ENCODE measurements around the gene DNAH6. TPM values are rescaled to one million over a fixed set of nuclear protein-coding genes. Genes with fewer than 3 reads are reported as not detected.

Gene DNAH6
- total RNA-seq, 1 donor from 2014 or later = 1.1 TPM

DNA sequence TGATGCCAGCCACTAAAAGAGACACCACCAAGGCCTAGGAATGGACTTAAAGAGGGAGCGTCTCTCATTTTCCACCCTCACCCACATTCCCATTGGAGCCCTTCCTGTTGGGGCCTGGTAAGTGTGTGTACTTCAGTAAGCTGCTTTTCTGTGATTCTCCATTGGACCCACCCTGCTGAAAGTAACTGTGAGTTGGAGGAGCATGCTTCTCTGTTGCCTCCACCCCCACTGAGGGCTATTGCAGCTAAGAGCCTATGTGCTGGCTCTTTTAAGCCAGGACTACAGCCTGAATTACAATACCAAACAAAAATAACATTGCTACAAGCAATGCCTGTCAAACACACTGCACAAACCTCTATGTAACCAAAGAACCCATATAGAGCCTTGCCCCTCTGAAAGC lies 283.5 kb downstream of the DNAH6 start:
- intact Hi-C loops (cut with DNase I) = no loop called here
- Histone ChIP-seq H3K27ac (no peak overlapping the region), H3K27me3 (no peaks in the 10 kb centered on the region), H3K4me1 (no peaks in the 10 kb centered on the region), H3K4me3 (no peak overlapping the region), H3K36me3 (no peaks in the 10 kb centered on the region), H3K9me3 (no peaks in the 10 kb centered on the region)
- TF ChIP-seq, protein P1, sequence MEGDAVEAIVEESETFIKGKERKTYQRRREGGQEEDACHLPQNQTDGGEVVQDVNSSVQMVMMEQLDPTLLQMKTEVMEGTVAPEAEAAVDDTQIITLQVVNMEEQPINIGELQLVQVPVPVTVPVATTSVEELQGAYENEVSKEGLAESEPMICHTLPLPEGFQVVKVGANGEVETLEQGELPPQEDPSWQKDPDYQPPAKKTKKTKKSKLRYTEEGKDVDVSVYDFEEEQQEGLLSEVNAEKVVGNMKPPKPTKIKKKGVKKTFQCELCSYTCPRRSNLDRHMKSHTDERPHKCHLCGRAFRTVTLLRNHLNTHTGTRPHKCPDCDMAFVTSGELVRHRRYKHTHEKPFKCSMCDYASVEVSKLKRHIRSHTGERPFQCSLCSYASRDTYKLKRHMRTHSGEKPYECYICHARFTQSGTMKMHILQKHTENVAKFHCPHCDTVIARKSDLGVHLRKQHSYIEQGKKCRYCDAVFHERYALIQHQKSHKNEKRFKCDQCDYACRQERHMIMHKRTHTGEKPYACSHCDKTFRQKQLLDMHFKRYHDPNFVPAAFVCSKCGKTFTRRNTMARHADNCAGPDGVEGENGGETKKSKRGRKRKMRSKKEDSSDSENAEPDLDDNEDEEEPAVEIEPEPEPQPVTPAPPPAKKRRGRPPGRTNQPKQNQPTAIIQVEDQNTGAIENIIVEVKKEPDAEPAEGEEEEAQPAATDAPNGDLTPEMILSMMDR (IDR thresholded peaks at IDR 0.05) = no peak
- no peak for DNase-seq
- ATAC-seq = no peak

DNA sequence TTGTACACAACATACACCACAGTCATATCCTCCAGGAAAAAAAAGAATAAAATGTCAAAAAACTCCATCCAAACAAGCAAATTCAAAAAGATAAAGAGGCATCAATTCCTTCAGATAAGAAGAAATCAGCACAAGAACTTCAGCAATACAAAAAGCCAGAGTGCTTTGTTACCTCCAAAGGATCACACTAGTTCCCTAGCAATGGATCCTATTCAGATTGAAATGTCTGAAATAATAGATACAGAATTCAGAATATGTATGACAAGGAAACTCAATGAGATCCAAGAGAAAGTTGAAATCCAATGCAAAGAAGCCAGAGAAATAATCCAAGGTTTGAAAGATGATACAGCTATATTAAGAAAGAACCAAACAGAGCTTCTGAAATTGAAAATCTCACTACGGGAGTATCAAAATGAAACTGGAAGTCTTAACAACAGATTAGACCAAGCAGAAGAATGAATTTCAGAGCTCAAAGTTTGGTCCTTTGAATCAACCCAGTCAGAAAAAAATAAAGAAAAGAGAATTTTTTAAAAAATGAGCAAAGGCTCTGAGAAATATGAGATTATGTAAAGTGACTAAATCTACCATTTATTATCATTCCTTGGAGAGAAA lies 284.0 kb downstream of the DNAH6 start:
- no peak overlapping the region for H3K27ac ChIP-seq
- H3K27me3 ChIP-seq = no peaks in the 10 kb centered on the region
- H3K9me3 ChIP-seq = no peaks in the 10 kb centered on the region
- TF ChIP-seq, protein P1 (IDR thresholded peaks at IDR 0.05) = no peak
- no peak for ATAC-seq
- no peak overlapping the region for H3K4me3 ChIP-seq
- intact Hi-C loops (cut with DNase I) = no loop called here
- no peaks in the 10 kb centered on the region for H3K4me1 ChIP-seq
- DNase-seq = no peak
- no peaks in the 10 kb centered on the region for H3K36me3 ChIP-seq

DNA sequence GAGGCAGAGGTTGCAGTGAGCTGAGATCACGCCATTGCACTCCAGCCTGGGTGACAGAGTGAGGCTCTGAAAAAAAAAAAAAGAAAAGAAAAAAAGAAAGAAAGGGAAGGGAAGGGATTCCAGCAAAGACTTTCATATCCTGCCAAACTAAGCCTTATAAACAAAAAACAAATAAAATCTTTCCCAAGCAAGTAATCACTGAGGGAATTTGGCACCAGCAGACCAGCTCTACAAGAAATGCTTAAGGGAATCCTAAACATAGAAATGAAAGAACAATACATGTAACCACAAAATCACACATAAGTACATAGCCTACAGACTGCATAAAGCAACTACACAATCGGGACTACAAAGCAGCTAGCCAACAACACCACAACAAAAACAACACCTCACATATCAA lies 285.5 kb downstream of the DNAH6 start:
- no peaks in the 10 kb centered on the region for H3K36me3 ChIP-seq
- ATAC-seq (no peak), DNase-seq (no peak)
- no peak overlapping the region for H3K27ac ChIP-seq
- H3K4me3 ChIP-seq = no peak overlapping the region
- no peaks in the 10 kb centered on the region for H3K27me3 ChIP-seq
- intact Hi-C loops (cut with DNase I) = no loop called here
- no peaks in the 10 kb centered on the region for H3K4me1 ChIP-seq
- H3K9me3 ChIP-seq = no peaks in the 10 kb centered on the region
- TF ChIP-seq, protein P1 (IDR thresholded peaks at IDR 0.05) = no peak

DNA sequence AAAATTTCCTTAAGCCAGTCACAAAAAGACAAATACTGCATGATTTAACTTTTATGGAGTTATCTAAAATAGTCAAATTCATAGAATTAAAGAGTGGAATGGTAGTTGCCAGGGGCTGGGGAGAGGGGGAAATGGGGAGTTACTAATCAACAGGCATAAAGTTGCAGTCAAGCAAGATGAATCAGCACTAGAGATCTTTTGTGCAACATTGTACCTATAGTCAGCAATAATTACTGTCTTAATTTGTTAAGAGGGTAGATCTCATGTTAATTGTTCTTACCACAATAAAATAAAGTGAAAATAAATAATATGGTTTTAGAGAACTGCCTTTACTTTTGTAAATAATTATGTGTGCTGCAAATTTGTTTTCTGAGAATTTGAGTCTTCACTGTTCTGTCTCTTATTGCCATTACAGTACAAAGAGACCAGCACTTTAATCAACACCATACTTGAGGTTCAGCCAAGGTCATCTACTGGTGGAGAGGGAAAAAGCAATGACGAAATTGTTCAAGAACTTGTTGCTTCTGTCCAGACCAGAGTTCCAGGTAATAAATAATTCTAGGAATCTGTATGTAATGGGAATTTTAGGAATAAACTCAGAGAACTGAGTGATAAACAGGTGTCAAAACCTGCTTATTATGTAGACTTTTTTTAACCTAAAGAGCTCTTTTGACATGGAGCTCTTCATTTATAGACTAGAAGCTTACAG lies 289.1 kb downstream of the DNAH6 start:
- DNase-seq (no peak), ATAC-seq (no peak)
- H3K27me3 ChIP-seq = no peaks in the 10 kb centered on the region
- intact Hi-C loops (cut with DNase I) = no loop called here
- H3K36me3 ChIP-seq = no peaks in the 10 kb centered on the region
- H3K27ac ChIP-seq = no peak overlapping the region
- H3K9me3 ChIP-seq = no peaks in the 10 kb centered on the region
- H3K4me1 ChIP-seq = peaks cover 5% of the 10 kb centered on the region
- no peak overlapping the region for H3K4me3 ChIP-seq
- TF ChIP-seq, protein P1 (IDR thresholded peaks at IDR 0.05) = no peak

DNA sequence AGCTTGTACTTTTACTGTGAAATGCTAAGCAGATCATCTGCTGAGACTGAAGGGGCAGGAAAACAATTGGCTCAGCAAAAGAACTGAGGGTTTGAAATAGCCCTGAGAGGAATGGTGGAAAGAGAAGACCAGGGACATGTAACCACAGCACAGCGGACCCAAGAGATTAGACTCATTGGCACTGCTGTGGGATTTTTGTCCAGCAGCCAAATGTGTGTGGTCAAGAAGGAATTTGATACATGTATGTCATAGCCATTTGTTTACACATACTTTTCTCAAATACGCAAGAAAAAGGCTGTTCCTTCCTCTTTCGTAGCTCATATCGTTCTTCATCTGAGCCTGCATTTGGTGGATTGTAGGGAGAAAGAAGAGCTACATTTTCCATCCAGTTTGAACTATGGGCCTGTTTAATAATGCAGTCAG lies 290.8 kb downstream of the DNAH6 start:
- peak; percentile 80 for ATAC-seq
- H3K27ac ChIP-seq = peak overlapping the region; percentile 72
- no peak overlapping the region for H3K4me3 ChIP-seq
- H3K36me3 ChIP-seq = no peaks in the 10 kb centered on the region
- peaks cover 5% of the 10 kb centered on the region for H3K4me1 ChIP-seq
- DNase-seq = no peak
- no peaks in the 10 kb centered on the region for H3K9me3 ChIP-seq
- intact Hi-C loops (cut with DNase I) = no loop called here
- no peaks in the 10 kb centered on the region for H3K27me3 ChIP-seq
- TF ChIP-seq, protein P1 (IDR thresholded peaks at IDR 0.05) = no peak
